GM12878 (cell line): ENCODE measurements around the gene MICALL2. TPM values are rescaled to one million over a fixed set of nuclear protein-coding genes. Genes with fewer than 3 reads are reported as not detected.

Experiments used
- ATAC-seq: fragments of 200-7000 bp; cut with Tn5 transposase; 3 replicates; pipeline ENCODE4 v1.9.1; 2020; ENCODE audit warnings: mild to moderate bottlenecking, moderate library complexity
- BruUV-seq: library from RNA; stranded (reverse); fragments of 400-500 nt; replicated peaks from 2 replicates; lab custom pipeline; 2021; lab: Mats Ljungman, UMichigan
- CTCF ChIA-PET: fragments of 300-600 bp; sonication (Branson Sonifier 250); formaldehyde crosslinking; extraction: SDS; loops from one replicate; lab custom pipeline; 2021; ENCODE audit warnings: inconsistent platforms; lab: Yijun Ruan, JAX
- POLR2A ChIA-PET: fragments of 350-600 bp; formaldehyde crosslinking; extraction: SDS; loops from one replicate; lab custom pipeline; 2021; ENCODE audit warnings: inconsistent platforms; lab: Charles Lee
- RAD21 ChIA-PET: fragments of 300-600 bp; sonication (Branson Sonifier 250); formaldehyde crosslinking; loops from one replicate; lab custom pipeline; 2023; ENCODE audit warnings: antibody characterized with exemption; ENCODE audit not compliant: unreplicated experiment; lab: Charles Lee
- SMC1A ChIA-PET: fragments of 300-600 bp; sonication (Branson Sonifier 250); formaldehyde crosslinking; loops from one replicate; lab custom pipeline; 2023; ENCODE audit not compliant: unreplicated experiment, uncharacterized antibody; lab: Charles Lee
- DNase-seq: peaks from one replicate; pipeline ENCODE4 v3.0.0-alpha.2; 2011; ENCODE audit warnings: low read depth, low spot score
- FAIRE-seq: peaks from 3 replicates; lab custom pipeline; 2011; peaks lifted over from hg19 to GRCh38; lab: Jason Lieb, UNC
- H2AFZ ChIP-seq: 2 replicates; pipeline ENCODE4 v1.6.0; 2011; ENCODE audit warnings: low read depth, low read length, control low read depth; ENCODE audit not compliant: control insufficient read depth
- H3K27ac ChIP-seq: 2 replicates; pipeline ENCODE4 v1.5.1; 2011; ENCODE audit warnings: control low read depth; ENCODE audit not compliant: control insufficient read depth, insufficient read depth
- H3K27me3 ChIP-seq, 2 experiments: replicated peaks in 1 of 2; 2 replicates each; pipeline versions ENCODE4 v1.6.0 to v1.6.1; 2011; ENCODE audit warnings: low read length in 1 of 2; ENCODE audit not compliant: control insufficient read depth in 2 of 2, insufficient read depth in 2 of 2
- H3K36me3 ChIP-seq, 2 experiments: 2 replicates each; pipeline ENCODE4 v1.5.1; 2011; ENCODE audit warnings: low read length in 1 of 2; ENCODE audit not compliant: control insufficient read depth in 2 of 2, insufficient read depth in 2 of 2
- H3K4me1 ChIP-seq: 2 replicates; pipeline ENCODE4 v1.6.1; 2011; ENCODE audit warnings: mild to moderate bottlenecking, low read length, moderate library complexity, mixed read lengths; ENCODE audit not compliant: control insufficient read depth, insufficient read depth
- H3K4me2 ChIP-seq: 2 replicates; pipeline ENCODE4 v1.6.0; 2011; ENCODE audit warnings: control low read depth; ENCODE audit not compliant: control insufficient read depth, insufficient read depth
- H3K4me3 ChIP-seq: fragments of 200-600 bp; sonication (generic); 2 replicates; pipeline ENCODE4 v1.5.1; 2016
- H3K79me2 ChIP-seq: 2 replicates; pipeline ENCODE4 v1.6.0; 2011; ENCODE audit warnings: low read length; ENCODE audit not compliant: control insufficient read depth, insufficient read depth
- H3K9ac ChIP-seq: 2 replicates; pipeline ENCODE4 v1.8.0; 2011; ENCODE audit warnings: low read length, control low read depth, mixed read lengths; ENCODE audit not compliant: control insufficient read depth, insufficient read depth
- H3K9me3 ChIP-seq: replicated peaks from 3 replicates; pipeline ENCODE4 v1.5.1; 2011; ENCODE audit warnings: mild to moderate bottlenecking, low read length; ENCODE audit not compliant: control insufficient read depth, insufficient read depth
- H4K20me1 ChIP-seq: 2 replicates; pipeline ENCODE4 v1.6.0; 2011; ENCODE audit not compliant: control insufficient read depth, insufficient read depth
- DPF2 ChIP-seq: fragments of 450-650 bp; IDR thresholded peaks from 2 replicates; pipeline ENCODE4 v1.6.1; 2017; ENCODE audit warnings: mild to moderate bottlenecking
- GATAD2B ChIP-seq: fragments of 450-650 bp; conservative IDR thresholded peaks from 2 replicates; pipeline ENCODE4 v1.6.1; 2017; ENCODE audit warnings: low read depth, mild to moderate bottlenecking, moderate library complexity
- JUNB ChIP-seq: IDR thresholded peaks from 2 replicates; pipeline ENCODE4 v1.6.1; 2016; ENCODE audit warnings: antibody characterized with exemption, mild to moderate bottlenecking
- NFXL1 ChIP-seq: fragments of 450-650 bp; IDR thresholded peaks from 2 replicates; pipeline ENCODE4 v1.6.1; 2017; ENCODE audit warnings: antibody characterized with exemption, mild to moderate bottlenecking, borderline replicate concordance
- ZNF207 ChIP-seq: fragments of 450-650 bp; IDR thresholded peaks from 2 replicates; pipeline ENCODE4 v1.6.1; 2014; ENCODE audit warnings: antibody characterized with exemption, mild to moderate bottlenecking, borderline replicate concordance
- WGBS: methylation state at CpG from one replicate; pipeline ENCODE4 v1.1.6; 2016; ENCODE audit warnings: low lambda C conversion rate; ENCODE audit not compliant: insufficient replicate concordance, insufficient coverage; ENCODE audit errors: missing lambda C conversion rate; 5-methylcytosine and 5-hydroxymethylcytosine counted together
- in situ Hi-C: fragments of 300-500 bp; cut with MboI; formaldehyde crosslinking; loops from 9 replicates; pipeline ENCODE4 v1.14.3; 2018; ENCODE audit warnings: mixed read lengths
- intact Hi-C: fragments of 100-400 bp; cut with micrococcal nuclease; formaldehyde crosslinking; loops from one replicate; pipeline ENCODE4 v1.14.2; 2022; ENCODE audit not compliant: unreplicated experiment
- polyA plus RNA-seq, 11 experiments: library from polyadenylated mRNA; depleted of rRNA in 4 of 11; unstranded in 6 of 11; stranded (reverse) in 5 of 11; fragments of >200 nt; fragmentation: Nextera tagmentation in 4 of 11; fragmentation: Illumina TruSeq in 1 of 11; extraction: Ambion mirVana in 4 of 11; extraction: Trizol in 1 of 11; gene quantifications; 1 replicate in 1 of 11; 2 replicates in 10 of 11; pipeline versions ENCODE4 v1.2.1 to v1.2.3, GENCODE V29; 2011 to 2016; ENCODE audit warnings: inconsistent platforms in 2 of 11, missing spikeins in 2 of 11, low read depth in 1 of 11
- total RNA-seq, 4 experiments: library from RNA; depleted of rRNA in 3 of 4; stranded (reverse); fragments of >200 nt in 3 of 4; fragmentation: Illumina TruSeq in 1 of 4; extraction: Trizol in 1 of 4; gene quantifications; 2 replicates each; pipeline versions ENCODE4 v1.2.1 to v1.2.3, GENCODE V29; 2013 to 2021
- TF ChIP-seq, protein P1 (sequence below): fragments of 450-650 bp; IDR thresholded peaks from 2 replicates; pipeline ENCODE4 v1.6.1; 2017; ENCODE audit warnings: mild to moderate bottlenecking

MICALL2 gene
- total and polyA plus RNA-seq, 10 of the 15 experiments (the other 5 are each of a cell fraction or from before 2014, with no cell fraction given) = 0.04 to 1.7 (median 0.83) TPM; not detected in 3

DNA sequence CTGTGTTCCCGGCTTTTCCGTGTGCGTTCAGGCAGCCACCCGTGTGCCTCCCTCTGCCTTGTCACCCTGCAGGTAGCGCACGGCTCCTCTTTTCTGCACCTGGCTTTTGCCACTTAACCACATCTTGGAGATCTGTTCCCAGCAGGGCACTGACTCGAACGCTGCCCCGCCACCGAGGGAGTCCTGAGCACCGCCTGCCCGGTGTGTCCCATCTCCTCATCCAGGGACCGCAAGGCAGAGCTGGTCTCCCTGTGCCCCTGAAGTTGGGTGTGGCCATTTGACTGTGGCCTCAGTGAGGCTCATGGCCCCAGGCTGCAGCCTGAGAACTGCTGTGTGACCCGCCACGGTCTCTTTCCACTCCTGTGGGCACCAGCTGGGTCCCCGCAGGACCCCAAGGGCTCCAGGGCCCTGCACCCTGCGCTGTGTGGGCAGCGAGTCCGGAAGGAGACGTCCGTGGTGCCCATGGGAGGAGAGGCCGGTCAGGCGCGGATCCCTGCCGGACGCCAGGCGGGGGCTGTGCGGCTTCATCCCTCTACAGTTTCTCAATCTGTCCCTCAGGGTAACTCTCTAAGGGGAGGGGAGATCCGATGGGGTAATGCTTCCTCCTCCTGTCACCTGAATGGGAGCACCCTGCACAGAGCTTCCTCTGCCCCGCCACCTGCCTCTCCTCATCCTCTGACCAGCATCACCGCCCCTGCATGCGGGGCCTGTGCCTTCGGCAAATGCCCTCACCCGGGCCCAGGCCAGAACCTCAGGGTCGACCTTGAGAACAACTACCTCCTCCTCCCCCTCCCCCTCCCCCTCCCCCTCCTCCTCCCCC, 46.7 kb upstream of the MICALL2 start:
- no peaks in the 10 kb centered on the region; the same call in 1 of the 2 replicates for H4K20me1 ChIP-seq
- peak overlapping the region; percentile 66 for H2AFZ ChIP-seq
- intact Hi-C loops = loop anchor here (2.0 kb wide), 1 partner anchor 27 kb away; no protein-coding TSS in a partner anchor
- in situ Hi-C loops = no loop called here
- ChIA-PET POLR2A (interaction anchor here (0.5 to 1.5 kb wide), 2 partner anchors 26 to 1093 kb away, joined by 5 read pairs; no protein-coding TSS in a partner anchor), RAD21 (interaction anchor here (0.5 to 1.6 kb wide), 3 partner anchors 73 to 743 kb away, joined by 3 to 5 read pairs (median 3); no protein-coding TSS in a partner anchor), SMC1A (interaction anchor here (1.7 kb wide), 1 partner anchor 50 kb away, joined by 4 read pairs; the partner anchor contains the start of gene TMEM184A), CTCF (interaction anchor here (0.6 to 2.2 kb wide), 5 partner anchors 27 to 705 kb away, joined by 3 to 9 read pairs (median 3); no protein-coding TSS in a partner anchor)
- no TSS peak for BruUV-seq
- peak overlapping the region; percentile 95 for H3K4me2 ChIP-seq
- no peaks in the 10 kb centered on the region for H3K9me3 ChIP-seq
- H3K27me3 ChIP-seq = no peaks in the 10 kb centered on the region
- FAIRE-seq = no peak
- H3K4me1 ChIP-seq = peaks cover 26% of the 10 kb centered on the region
- peak overlapping the region; percentile 58 for H3K27ac ChIP-seq
- peak overlapping the region; percentile 70 for H3K9ac ChIP-seq
- WGBS = 15% methylated on average over 33 of the region's 35 CpGs
- TF ChIP-seq DPF2 (0 out of 2 replicates have a peak, but pooled peaks have one; percentile 33), GATAD2B (0 out of 2 replicates have a peak, but pooled peaks have one; percentile 36), JUNB (no peak), ZNF207 (no peak), NFXL1 (0 out of 2 replicates have a peak, but pooled peaks have one; percentile 49)
- TF ChIP-seq, protein P1, sequence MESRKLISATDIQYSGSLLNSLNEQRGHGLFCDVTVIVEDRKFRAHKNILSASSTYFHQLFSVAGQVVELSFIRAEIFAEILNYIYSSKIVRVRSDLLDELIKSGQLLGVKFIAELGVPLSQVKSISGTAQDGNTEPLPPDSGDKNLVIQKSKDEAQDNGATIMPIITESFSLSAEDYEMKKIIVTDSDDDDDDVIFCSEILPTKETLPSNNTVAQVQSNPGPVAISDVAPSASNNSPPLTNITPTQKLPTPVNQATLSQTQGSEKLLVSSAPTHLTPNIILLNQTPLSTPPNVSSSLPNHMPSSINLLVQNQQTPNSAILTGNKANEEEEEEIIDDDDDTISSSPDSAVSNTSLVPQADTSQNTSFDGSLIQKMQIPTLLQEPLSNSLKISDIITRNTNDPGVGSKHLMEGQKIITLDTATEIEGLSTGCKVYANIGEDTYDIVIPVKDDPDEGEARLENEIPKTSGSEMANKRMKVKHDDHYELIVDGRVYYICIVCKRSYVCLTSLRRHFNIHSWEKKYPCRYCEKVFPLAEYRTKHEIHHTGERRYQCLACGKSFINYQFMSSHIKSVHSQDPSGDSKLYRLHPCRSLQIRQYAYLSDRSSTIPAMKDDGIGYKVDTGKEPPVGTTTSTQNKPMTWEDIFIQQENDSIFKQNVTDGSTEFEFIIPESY = peak; percentile 43; the same call in 1 of the 2 replicates
- H3K4me3 ChIP-seq = peak overlapping the region; percentile 82
- peak; percentile 25 for ATAC-seq
- no peak for DNase-seq
- H3K36me3 ChIP-seq = no peaks in the 10 kb centered on the region
- H3K79me2 ChIP-seq = peaks cover 18% of the 10 kb centered on the region
